GM12801 (cell line): ENCODE measurements around the gene SH2D1B.

Experiments used
- CTCF ChIP-seq: IDR thresholded peaks from one replicate; pipeline ENCODE4 v1.5.1; 2011; ENCODE audit warnings: control low read depth; ENCODE audit not compliant: insufficient read length; ENCODE audit errors: extremely low read depth

SH2D1B gene

GRCh38 chr1:162405800-162406199 lies 6.1 kb downstream of the SH2D1B start:
- no peak for TF ChIP-seq CTCF

GRCh38 chr1:162404550-162405160 lies 7.3 kb downstream of the SH2D1B start:
- no peak for TF ChIP-seq CTCF

GRCh38 chr1:162400790-162401355 lies 11.1 kb downstream of the SH2D1B start:
- no peak for TF ChIP-seq CTCF

GRCh38 chr1:162398999-162399580 lies 12.8 kb downstream of the SH2D1B start:
- no peak for TF ChIP-seq CTCF

- no peak for TF ChIP-seq CTCF
These were observed 13.9 kb downstream of the SH2D1B start for GRCh38 chr1:162397943-162398560.

- no peak for TF ChIP-seq CTCF
These were observed 14.9 kb downstream of the SH2D1B start for GRCh38 chr1:162397039-162397448.

- no peak for TF ChIP-seq CTCF
These were observed 15.6 kb downstream of the SH2D1B start for GRCh38 chr1:162396201-162396906.
